ENCODE results near the gene TERB1. TPM values are rescaled to one million over a fixed set of nuclear protein-coding genes. Genes with fewer than 3 reads are reported as not detected.

Gene TERB1
- total RNA-seq, 1 experiment from 2014 or later: not detected

DNA sequence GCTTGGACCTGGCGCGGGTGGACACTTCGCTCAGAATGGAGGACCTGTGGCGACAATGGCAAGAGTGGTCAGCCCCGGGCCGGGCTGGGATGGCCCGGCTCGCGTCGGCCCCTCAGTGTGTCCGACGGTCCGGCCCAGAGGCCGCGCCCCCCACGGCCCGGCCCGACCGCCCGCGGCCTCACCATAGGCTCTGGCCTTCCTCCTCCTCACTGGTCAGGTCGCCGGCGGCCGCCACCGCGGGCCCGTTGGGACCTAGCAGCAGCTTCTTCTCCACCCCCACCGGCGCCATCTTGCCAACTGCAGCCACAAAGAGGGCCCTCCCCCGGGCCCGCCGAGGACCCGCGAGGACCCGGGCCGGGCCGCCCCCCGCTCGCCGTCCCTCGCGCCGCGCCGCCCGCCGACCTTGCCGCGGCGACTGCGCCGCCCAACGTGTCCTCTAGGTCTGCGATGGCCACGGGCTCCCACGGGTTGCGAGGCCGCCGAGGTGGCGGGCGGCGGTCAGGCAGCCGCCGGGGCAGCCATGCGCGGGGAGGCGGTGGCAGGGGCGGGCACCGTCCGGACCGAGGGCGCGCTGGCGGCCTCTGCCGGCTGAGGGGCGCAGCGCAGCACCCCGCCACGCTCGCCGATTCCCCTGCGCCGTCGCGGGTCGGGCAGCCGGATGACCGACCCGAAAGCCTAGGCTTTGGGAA lies 49.9 kb downstream of the TERB1 start, which contains the start of gene DYNC1LI2:
DYNC1LI2 (minus strand) TSS at position 307 of the 689 bp plus-strand sequence; CDS start at position 289, 18 bp downstream.
- POLR2A ChIA-PET: interaction anchor here (1.0 kb wide), 1 partner anchor 29 kb away, joined by 4 read pairs; no protein-coding TSS in a partner anchor
- peak within 1 kb of the TSS; percentile 81 for H3K27ac Mint-ChIP-seq
- CTCF ChIA-PET: interaction anchor here (0.6 to 4.6 kb wide), 25 partner anchors 10 to 143 kb away, joined by 3 to 29 read pairs (median 4); partner anchors contain the start of genes NAE1 and PDP2
- no peaks in the 10 kb centered on the region for H3K9me3 Mint-ChIP-seq
- H3K36me3 Mint-ChIP-seq: peaks cover 32% of the 10 kb centered on the region
- ATAC-seq (peak; percentile 94), DNase-seq (ENCODE audit: low spot score) (peak; percentile 77)
- H3K4me1 Mint-ChIP-seq: peaks cover 25% of the 10 kb centered on the region
- H3K27me3 Mint-ChIP-seq (ENCODE audit: low read depth): peaks cover 21% of the 10 kb centered on the region
- peak within 1 kb of the TSS; percentile 87 for H3K4me3 Mint-ChIP-seq
- TF ChIP-seq GABPB1 (CRISPR knock-in tag; IDR thresholded peaks at IDR 0.05) (peak; percentile 16; the same call in 1 of the 2 replicates), ZNF671 (CRISPR knock-in tag; IDR thresholded peaks at IDR 0.05) (no peak), ATF1 (CRISPR knock-in tag; IDR thresholded peaks at IDR 0.05) (no peak), MYBL2 (CRISPR knock-in tag; IDR thresholded peaks at IDR 0.05) (peak; percentile 65; the same call in 1 of the 2 replicates), NR3C1 (CRISPR knock-in tag; conservative IDR thresholded peaks at IDR 0.05; ENCODE audit: low read depth) (peak; percentile 85; the same call in 1 of the 2 replicates), ZNF416 (CRISPR knock-in tag; IDR thresholded peaks at IDR 0.05) (0 out of 2 replicates have a peak, but pooled peaks have one; percentile 65), TEAD1 (CRISPR knock-in tag; IDR thresholded peaks at IDR 0.05) (peak; percentile 55; the same call in 1 of the 2 replicates), TP53 (CRISPR knock-in tag; IDR thresholded peaks at IDR 0.05) (0 out of 2 replicates have a peak, but pooled peaks have one; percentile 63), SP1 (CRISPR knock-in tag; conservative IDR thresholded peaks at IDR 0.05) (peak; percentile 93), ZNF232 (CRISPR knock-in tag; IDR thresholded peaks at IDR 0.05) (0 out of 2 replicates have a peak, but pooled peaks have one; percentile 28), ETV6 (CRISPR knock-in tag; IDR thresholded peaks at IDR 0.05) (peak; percentile 81), KAT7 (CRISPR knock-in tag; IDR thresholded peaks at IDR 0.05; ENCODE audit: borderline replicate concordance) (peak; percentile 83; the same call in 1 of the 2 replicates), FOXP1 (CRISPR knock-in tag; IDR thresholded peaks at IDR 0.05; ENCODE audit: borderline replicate concordance) (peak; percentile 53; the same call in 1 of the 2 replicates), CBFB (CRISPR knock-in tag; IDR thresholded peaks at IDR 0.05; ENCODE audit: low read depth) (peak; percentile 88; the same call in 1 of the 2 replicates), CREM (CRISPR knock-in tag; IDR thresholded peaks at IDR 0.05) (peak; percentile 52; the same call in 1 of the 2 replicates)
- TF ChIP-seq, protein P1, sequence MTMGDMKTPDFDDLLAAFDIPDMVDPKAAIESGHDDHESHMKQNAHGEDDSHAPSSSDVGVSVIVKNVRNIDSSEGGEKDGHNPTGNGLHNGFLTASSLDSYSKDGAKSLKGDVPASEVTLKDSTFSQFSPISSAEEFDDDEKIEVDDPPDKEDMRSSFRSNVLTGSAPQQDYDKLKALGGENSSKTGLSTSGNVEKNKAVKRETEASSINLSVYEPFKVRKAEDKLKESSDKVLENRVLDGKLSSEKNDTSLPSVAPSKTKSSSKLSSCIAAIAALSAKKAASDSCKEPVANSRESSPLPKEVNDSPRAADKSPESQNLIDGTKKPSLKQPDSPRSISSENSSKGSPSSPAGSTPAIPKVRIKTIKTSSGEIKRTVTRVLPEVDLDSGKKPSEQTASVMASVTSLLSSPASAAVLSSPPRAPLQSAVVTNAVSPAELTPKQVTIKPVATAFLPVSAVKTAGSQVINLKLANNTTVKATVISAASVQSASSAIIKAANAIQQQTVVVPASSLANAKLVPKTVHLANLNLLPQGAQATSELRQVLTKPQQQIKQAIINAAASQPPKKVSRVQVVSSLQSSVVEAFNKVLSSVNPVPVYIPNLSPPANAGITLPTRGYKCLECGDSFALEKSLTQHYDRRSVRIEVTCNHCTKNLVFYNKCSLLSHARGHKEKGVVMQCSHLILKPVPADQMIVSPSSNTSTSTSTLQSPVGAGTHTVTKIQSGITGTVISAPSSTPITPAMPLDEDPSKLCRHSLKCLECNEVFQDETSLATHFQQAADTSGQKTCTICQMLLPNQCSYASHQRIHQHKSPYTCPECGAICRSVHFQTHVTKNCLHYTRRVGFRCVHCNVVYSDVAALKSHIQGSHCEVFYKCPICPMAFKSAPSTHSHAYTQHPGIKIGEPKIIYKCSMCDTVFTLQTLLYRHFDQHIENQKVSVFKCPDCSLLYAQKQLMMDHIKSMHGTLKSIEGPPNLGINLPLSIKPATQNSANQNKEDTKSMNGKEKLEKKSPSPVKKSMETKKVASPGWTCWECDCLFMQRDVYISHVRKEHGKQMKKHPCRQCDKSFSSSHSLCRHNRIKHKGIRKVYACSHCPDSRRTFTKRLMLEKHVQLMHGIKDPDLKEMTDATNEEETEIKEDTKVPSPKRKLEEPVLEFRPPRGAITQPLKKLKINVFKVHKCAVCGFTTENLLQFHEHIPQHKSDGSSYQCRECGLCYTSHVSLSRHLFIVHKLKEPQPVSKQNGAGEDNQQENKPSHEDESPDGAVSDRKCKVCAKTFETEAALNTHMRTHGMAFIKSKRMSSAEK (CRISPR knock-in tag; IDR thresholded peaks at IDR 0.05; ENCODE audit: borderline replicate concordance): peak; percentile 45; the same call in 1 of the 2 replicates
- TF ChIP-seq, protein P2, sequence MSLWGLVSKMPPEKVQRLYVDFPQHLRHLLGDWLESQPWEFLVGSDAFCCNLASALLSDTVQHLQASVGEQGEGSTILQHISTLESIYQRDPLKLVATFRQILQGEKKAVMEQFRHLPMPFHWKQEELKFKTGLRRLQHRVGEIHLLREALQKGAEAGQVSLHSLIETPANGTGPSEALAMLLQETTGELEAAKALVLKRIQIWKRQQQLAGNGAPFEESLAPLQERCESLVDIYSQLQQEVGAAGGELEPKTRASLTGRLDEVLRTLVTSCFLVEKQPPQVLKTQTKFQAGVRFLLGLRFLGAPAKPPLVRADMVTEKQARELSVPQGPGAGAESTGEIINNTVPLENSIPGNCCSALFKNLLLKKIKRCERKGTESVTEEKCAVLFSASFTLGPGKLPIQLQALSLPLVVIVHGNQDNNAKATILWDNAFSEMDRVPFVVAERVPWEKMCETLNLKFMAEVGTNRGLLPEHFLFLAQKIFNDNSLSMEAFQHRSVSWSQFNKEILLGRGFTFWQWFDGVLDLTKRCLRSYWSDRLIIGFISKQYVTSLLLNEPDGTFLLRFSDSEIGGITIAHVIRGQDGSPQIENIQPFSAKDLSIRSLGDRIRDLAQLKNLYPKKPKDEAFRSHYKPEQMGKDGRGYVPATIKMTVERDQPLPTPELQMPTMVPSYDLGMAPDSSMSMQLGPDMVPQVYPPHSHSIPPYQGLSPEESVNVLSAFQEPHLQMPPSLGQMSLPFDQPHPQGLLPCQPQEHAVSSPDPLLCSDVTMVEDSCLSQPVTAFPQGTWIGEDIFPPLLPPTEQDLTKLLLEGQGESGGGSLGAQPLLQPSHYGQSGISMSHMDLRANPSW (CRISPR knock-in tag; conservative IDR thresholded peaks at IDR 0.05; ENCODE audit: low read depth): 0 out of 2 replicates have a peak, but pooled peaks have one; percentile 66
- TF ChIP-seq, protein P3, sequence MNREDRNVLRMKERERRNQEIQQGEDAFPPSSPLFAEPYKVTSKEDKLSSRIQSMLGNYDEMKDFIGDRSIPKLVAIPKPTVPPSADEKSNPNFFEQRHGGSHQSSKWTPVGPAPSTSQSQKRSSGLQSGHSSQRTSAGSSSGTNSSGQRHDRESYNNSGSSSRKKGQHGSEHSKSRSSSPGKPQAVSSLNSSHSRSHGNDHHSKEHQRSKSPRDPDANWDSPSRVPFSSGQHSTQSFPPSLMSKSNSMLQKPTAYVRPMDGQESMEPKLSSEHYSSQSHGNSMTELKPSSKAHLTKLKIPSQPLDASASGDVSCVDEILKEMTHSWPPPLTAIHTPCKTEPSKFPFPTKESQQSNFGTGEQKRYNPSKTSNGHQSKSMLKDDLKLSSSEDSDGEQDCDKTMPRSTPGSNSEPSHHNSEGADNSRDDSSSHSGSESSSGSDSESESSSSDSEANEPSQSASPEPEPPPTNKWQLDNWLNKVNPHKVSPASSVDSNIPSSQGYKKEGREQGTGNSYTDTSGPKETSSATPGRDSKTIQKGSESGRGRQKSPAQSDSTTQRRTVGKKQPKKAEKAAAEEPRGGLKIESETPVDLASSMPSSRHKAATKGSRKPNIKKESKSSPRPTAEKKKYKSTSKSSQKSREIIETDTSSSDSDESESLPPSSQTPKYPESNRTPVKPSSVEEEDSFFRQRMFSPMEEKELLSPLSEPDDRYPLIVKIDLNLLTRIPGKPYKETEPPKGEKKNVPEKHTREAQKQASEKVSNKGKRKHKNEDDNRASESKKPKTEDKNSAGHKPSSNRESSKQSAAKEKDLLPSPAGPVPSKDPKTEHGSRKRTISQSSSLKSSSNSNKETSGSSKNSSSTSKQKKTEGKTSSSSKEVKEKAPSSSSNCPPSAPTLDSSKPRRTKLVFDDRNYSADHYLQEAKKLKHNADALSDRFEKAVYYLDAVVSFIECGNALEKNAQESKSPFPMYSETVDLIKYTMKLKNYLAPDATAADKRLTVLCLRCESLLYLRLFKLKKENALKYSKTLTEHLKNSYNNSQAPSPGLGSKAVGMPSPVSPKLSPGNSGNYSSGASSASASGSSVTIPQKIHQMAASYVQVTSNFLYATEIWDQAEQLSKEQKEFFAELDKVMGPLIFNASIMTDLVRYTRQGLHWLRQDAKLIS (CRISPR knock-in tag; IDR thresholded peaks at IDR 0.05; ENCODE audit: borderline replicate concordance): no peak
- TF ChIP-seq, protein P4, sequence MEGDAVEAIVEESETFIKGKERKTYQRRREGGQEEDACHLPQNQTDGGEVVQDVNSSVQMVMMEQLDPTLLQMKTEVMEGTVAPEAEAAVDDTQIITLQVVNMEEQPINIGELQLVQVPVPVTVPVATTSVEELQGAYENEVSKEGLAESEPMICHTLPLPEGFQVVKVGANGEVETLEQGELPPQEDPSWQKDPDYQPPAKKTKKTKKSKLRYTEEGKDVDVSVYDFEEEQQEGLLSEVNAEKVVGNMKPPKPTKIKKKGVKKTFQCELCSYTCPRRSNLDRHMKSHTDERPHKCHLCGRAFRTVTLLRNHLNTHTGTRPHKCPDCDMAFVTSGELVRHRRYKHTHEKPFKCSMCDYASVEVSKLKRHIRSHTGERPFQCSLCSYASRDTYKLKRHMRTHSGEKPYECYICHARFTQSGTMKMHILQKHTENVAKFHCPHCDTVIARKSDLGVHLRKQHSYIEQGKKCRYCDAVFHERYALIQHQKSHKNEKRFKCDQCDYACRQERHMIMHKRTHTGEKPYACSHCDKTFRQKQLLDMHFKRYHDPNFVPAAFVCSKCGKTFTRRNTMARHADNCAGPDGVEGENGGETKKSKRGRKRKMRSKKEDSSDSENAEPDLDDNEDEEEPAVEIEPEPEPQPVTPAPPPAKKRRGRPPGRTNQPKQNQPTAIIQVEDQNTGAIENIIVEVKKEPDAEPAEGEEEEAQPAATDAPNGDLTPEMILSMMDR (IDR thresholded peaks at IDR 0.05): peak; percentile 74
- TF ChIP-seq, protein P5, sequence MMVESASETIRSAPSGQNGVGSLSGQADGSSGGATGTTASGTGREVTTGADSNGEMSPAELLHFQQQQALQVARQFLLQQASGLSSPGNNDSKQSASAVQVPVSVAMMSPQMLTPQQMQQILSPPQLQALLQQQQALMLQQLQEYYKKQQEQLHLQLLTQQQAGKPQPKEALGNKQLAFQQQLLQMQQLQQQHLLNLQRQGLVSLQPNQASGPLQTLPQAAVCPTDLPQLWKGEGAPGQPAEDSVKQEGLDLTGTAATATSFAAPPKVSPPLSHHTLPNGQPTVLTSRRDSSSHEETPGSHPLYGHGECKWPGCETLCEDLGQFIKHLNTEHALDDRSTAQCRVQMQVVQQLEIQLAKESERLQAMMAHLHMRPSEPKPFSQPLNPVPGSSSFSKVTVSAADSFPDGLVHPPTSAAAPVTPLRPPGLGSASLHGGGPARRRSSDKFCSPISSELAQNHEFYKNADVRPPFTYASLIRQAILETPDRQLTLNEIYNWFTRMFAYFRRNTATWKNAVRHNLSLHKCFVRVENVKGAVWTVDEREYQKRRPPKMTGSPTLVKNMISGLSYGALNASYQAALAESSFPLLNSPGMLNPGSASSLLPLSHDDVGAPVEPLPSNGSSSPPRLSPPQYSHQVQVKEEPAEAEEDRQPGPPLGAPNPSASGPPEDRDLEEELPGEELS (CRISPR knock-in tag; IDR thresholded peaks at IDR 0.05): peak; percentile 71; the same call in 1 of the 2 replicates
- TF ChIP-seq, protein P6, sequence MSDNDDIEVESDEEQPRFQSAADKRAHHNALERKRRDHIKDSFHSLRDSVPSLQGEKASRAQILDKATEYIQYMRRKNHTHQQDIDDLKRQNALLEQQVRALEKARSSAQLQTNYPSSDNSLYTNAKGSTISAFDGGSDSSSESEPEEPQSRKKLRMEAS (CRISPR knock-in tag; IDR thresholded peaks at IDR 0.05): no peak; the same call in 1 of the 2 replicates

Data from WTC11 (cell line).